Brain pericyte (primary cell): Measurements from ENCODE around the gene LDLRAD4.

Experiments used
- DNase-seq: peaks from one replicate; pipeline ENCODE4 v3.0.0-alpha.2; 2012; ENCODE audit warnings: low read depth, low spot score

LDLRAD4 gene

DNA sequence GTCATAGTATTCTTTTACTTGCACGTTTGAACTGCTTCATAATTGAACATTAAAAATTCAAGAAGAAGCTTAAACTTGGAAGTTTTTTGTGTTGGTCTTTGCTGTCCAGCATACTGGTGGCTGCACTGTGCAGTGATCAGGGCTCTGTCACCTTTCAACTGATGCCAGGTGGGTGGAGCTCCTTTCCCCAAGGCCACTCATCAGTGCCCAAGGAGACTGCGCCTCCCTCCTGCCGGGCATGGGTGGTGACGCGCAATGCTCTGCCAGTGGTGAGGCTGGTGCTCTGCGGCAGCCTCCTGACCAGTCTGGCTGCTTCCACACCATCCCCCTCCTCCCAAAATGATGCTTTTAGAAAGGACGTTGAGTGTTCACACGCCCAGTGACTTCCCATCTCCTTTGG, 16.0 kb upstream of the LDLRAD4 start:
- no peak for DNase-seq

DNA sequence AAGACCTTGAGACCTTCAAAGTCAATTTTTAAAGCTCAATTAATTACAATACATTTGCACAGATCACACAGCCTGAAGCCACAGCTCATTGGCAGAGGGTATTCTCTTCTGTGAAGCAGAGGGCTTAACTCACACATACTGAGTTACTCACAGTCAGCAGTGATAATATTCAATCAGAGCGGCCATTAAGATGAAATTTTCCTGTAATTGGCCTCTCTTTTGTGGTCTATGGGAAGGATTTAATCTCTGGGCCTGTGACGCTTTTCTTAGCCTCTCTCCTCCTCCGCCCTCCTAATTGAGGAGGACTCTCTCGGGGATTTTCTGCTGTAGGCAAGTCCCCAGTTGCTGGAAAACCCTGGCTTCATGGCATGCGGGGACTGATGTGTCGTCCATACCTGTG, 12.3 kb upstream of the LDLRAD4 start:
- DNase-seq = no peak

DNA sequence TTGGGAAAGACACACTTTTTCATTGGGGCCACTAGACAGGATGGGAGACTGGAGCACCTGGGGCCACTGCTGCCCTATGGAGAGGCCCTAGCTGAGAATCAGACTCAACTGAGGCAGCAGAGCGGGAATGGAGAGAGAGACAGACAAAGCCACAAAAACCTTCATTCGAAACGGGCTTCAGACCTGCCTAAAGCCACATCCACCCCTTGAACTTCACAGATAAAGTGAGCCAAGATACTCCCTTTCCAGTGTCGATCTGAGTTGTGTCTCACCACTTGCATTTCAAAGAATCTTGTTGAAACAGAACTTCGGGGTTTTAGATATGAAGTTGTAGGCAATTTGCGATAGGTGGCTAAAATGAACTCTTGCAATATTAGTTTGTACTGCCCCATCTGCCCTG, 11.3 kb upstream of the LDLRAD4 start:
- no peak for DNase-seq

DNA sequence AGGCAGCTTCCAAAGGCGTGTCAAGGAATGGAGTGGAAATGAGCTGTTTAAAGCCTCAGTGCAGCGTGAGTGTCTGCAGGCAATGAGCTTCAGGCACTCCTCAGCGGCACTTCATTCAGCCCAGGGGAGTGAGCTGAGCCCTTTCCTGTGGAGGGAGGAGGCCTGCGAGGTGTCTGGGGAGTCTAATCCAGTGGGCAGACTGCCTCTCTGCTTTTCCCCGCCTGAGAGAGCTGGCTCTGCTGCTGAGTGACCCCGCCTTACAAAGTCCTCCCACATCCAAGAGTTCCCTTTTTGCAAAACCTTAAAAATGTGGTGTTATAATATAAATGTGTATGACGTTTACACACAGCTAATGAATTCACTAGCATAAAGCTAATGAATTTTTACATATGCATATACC, 7.0 kb upstream of the LDLRAD4 start:
- DNase-seq = no peak

DNA sequence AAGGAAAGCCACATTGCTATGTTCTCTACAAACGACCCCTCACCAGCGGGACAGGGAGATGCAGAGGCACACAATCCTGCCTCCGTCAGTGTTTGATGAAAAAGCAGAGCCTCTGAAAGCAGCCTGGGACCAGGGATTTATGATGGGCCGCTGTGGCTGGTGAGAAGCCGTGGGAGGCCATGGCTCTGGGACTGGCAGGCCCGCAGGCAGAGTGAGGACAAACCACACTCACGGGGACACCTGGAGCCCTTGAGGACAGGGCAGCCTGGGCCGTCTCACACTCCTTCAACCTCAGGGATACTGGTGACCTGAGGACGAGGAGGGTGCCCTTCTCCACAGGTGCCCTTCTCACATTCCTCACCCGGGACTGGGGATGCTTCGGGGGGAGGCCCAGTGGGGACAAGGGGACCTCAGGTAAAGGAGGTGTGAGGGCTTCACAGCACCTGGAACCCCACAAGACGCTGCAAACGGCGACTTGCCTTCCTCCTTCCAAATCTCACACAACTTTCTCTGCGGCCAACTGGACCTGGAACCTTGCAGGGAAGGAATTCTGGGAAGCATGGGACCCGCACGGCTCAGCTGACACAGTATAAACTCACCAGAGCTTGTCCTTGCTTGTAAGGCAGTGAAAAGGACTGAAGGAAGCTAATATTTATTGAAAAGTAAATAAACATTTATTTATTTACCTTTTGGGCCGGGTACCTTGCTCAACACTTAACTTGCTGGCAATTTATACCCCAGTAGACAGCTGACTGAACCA, 5.3 kb upstream of the LDLRAD4 start:
- no peak for DNase-seq

DNA sequence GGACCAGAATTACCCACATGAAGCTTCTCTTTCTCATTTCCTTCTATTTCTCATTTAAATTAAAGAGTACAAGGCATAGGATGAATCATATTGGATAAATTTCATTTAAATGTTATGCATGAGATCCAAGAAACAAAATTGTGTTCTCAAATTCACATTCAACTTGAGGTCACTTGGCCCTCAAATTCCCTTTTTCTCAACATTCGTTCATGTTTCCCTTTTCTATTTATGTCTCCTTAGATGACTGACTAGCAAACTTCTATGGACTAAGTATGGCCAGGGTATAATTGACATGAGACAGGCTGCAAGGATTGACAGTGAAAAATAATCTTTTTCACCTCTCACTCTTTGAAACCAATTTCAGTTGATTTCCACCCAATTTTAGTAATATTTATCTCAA, 4.0 kb upstream of the LDLRAD4 start:
- no peak for DNase-seq

DNA sequence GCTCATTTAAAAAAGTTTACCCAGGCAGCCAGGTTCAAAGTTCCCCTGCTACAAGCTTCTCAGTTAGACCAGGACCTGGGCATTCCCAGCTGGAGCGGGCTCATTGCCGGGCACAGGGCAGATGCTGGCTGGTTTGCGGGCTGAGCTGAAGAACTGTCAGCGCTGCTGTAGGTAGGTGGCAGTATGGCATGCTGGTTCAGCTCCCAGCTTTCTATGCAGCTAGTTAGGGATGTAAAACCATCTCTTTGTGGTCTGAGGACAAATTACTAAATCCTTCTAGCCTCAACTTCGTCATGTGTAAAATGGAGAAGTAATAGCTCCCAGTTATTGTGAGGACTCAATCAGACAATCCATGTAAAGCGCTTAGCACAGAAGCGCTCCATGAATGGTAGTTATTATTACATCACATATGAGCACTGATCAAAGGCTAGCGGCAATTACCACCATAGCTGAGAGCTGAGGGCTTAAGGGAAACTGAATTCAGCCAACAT, 2.4 kb upstream of the LDLRAD4 start:
- no peak for DNase-seq

DNA sequence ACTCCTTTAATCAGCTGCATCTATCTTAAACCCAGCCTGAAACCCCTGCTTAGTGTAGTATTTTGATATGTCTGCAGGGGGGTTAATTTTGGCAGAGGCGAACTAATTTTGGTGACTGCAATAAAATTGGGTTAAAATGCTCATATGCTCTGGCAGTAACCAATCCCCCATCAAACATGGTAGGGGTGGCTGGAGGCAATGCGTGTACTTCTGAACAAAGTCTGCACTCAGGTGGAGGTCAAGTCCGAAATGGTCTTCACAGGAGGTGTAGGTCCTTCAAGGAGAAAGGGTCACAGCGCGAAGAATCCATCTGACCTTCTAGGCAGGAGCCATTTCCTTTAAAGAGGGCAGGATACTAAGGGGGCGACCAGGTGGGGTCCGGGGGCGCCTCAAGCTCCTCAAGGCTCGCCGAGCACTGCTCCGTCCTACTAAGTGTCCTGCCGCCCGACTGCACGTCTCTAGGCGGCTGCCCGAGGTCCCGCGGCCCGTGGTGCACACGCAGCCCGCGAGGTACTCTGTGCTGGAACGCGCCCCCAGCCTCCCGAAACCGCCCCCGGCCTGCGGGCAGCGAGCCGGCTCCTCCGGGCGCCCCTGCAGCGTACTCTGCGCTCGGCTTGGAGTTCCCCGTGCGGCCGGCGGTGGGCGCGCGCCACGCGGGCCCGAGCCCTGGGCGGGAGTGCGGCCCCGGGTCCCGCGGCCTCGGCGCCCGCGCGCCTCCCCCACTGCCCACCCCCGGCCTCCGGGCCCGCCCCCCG, 1.7 kb upstream of the LDLRAD4 start:
- DNase-seq = no peak

DNA sequence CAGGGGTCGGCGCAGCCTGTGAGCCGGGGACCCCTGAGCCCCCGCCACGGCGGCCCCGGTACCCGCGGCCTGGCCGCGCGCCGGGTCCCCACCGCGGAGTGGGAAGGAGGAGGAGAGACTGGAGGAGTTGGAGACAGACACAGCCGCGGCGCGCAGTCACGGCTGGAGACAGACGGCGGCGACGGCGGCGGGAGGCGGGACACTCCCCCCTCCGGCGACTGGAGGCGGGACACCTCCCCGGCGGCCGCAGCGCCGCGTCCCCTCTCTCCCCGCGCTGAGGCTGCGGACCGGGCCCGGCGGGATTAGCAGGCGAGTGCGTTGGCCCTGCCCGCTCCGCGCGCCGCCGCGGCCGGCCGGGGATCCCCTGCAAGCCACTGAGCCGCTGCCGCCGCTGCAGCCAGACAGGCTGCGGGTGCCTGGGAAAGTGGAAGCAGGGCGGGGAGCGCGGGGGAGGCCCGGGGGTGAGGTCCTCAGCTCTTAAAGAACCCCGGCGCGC, 1.0 kb upstream of the LDLRAD4 start:
- DNase-seq = no peak

DNA sequence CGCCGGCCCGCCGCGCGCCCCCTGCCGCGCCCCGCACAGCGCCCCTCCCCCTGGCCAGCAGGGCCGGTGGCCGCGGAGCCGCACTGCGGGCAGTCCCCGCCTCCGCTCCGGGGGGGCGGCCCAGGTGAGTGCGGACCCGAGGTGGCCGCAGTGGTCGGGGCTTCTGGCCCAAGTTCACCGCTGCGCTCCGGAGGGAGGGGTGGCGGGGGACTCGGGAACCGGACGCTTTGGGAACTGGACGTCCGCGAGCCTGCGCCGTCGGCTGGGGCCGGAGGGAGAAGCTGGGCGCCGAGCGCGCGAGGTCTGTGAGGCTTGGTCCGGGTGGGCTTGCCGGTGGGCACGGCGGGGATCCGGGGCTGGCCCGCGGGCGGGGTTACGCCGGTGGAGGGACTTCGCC, 591 bp upstream of the LDLRAD4 start:
- no peak for DNase-seq

DNA sequence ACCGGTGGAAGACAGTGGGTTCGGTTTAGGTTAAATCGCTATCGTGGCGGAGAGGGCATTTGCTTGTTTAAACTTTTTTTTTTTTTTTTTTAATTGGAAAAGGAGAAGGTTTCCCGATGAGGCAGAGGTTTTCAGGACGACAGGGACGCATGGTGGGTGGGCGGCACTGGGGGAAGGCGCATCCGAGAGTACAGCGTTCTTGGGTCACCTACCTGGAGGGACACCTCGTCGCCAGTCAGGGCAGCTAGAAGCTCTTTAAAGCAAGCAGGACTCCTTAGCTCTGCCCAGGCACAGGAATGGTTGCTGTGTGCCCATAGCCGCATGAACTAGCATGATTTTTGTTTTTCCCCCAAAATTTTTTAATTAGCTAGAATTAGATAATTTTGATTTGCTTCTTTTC, 437 bp downstream of the LDLRAD4 start:
- no peak for DNase-seq

DNA sequence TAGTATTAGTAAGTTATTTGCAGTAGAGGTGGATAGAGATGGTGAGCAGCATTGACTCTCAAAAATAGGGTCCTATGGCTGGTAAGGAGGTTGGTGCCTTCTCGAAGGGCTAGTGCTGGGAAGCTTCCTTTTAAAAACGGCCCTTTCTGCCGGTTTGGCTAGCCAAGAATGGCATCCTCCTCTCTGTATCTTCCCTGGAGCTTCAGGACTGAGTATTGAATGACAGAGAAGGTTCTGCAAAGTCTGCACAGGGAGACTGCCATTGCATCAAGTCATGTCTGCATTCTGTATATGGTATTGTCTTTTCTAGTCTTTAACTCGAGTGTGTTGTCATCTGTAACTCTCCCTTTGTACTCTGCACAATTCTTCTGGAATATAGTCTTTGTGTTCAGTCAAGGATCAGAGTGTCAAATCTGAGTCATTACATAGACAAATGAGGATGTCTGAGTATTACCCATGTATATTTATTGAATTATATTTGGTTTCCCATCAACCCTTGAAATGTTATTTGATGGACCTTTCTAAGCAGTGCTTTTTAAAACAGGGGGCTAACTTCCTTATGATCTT, 1.1 kb downstream of the LDLRAD4 start:
- no peak for DNase-seq

DNA sequence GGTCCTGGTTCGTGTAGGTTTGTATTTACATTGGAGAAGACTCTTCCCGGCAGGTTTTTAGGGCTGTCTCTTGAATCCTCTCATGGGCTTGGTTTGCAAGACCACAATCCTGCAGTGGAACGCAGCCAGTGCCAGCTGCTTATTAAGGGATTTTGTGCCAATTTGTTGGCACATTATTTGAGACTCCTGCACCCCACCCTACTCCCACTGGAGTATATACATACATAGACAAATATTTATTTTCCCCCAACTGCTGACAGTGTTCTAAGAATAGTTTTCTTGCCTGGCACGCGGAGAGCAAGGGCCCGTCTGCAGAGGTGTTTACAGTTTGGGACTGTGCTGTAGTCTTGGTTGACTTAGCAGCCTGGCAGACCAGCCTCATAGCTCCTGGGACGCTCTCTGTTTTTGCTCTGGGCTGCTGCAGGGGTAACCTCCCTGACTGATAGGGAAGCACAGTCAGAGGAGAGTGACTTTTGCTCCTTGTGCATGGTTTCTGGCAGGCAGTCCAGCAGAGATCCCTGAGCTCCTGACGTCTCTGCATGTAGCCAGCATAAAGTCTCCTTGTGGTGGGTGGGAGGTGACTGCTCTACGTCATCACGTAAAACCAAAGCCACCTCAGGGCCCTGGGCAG, 1.9 kb downstream of the LDLRAD4 start:
- no peak for DNase-seq

DNA sequence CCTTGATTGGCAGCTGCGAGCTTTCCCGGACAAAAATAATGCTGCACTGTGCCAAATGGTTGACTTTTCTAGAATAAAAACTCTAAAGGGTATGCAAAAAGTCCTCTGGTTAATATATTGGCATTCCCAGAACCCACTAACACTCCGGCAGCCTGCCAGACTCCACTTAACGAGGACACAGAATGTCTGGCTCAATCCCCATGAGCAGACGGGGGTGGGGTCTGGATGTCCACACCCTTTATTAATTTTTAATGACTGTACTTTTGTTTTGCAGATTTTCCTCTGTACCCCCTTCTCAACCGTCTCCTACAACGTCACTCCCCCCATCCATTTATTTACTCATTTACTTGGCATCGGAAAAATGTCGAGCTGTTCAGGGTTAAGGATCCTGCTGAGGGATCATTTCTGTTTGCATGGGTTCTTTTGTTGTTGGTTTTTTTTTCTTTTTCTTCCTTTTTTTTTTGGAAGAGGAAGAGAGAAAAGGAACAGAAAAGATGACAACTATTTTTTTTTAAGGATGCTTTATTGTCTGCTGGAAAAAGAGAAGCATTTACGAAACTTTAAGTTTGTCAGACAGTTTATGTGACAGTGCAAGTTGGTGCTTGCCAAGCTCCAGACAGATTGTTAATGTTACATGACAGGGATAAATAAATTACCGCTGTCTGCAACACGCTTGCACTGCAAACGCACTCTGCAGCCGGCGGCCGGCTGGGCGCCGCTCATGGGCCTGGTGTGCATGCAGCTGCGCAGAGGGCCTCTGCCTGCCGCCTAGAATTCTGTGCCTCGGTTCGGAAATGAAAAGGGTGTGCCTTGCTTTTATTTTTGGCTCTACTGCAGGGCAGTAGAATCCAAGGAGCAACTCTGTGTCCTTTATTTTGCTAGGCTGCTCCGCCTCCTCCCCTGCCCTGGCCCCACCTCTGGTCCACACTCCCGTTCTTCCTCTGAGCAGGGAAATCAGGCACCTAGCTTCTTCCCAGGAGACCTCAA, 3.6 kb downstream of the LDLRAD4 start:
- no peak for DNase-seq

DNA sequence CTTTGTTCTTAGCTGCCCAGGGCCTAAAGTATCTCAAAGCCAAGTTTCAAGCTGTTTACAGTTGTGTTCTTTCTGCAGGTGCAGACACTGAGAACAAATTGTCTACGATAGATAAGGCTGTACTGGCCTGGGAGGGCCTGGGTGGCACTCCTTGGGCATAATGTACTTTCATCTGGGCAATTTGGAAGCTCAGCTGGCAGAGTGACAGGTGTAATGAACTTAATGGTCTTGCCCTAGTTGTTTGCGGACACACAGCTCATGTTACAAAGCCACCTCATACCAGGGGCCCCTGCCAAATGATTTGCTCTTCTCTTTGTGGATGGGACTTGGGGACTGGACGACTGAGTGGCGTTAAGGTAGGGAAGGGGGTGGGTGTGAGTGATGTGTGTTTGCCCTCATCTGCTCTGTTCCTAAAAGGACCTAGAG, 4.3 kb downstream of the LDLRAD4 start:
- no peak for DNase-seq

DNA sequence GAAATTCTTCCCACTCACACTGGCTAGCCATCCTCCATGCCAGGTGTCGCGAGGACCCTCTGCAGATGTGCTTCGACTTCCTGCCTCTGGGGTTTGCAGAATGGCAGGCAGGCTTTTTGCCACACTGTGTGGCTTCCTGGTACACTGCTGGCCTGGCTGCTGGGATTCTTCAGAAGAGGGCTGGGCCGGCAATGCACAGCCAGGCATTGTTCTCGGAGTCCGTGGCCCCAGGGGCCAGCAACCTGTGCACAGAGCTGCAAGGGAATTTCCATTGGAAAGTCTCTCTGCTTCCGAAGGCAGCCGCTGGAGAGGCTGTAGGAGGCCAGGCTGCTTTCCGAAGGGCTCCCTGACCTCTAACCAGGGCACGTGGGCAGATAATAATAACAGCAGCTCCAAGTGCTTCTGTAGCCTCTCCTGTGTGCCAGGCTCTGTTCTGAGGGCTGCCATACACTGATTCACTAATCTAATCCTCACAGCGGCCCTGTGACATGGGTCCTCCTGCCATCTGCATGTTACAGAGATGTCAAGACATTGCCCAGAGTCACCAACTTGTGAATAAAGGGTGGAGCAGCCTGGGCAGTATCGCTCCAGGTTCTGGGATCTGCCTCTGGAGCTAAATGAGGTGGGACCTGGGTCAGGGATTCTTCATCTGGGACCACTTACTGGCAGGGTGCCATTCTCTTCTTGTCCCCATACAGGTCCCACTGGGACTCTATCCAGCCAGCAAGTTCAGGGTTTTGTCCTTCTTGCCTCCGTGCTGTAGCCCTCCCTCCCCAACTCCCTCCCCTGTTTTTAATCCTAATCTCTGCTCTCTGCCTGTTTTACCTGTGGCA, 5.0 kb downstream of the LDLRAD4 start:
- DNase-seq = no peak

DNA sequence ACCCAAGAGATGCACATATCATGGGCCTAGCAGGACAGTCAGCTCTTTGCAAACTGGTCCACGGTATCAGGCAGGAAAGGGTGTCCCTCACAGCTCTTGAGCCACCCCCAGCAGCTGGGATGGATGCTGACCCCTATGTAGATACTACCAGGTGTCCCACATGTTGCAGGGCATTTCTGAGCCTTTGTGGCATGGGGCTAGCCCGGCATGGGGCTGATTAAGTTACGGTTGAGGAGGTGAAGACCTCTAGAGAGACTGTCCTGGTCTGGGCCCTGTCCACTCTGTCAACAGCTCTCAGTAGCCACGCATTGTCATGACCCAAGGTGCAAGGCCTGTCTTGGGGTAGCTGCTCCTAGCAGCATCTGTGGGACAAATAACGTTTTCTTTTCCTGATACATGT, 6.7 kb downstream of the LDLRAD4 start:
- DNase-seq = no peak

DNA sequence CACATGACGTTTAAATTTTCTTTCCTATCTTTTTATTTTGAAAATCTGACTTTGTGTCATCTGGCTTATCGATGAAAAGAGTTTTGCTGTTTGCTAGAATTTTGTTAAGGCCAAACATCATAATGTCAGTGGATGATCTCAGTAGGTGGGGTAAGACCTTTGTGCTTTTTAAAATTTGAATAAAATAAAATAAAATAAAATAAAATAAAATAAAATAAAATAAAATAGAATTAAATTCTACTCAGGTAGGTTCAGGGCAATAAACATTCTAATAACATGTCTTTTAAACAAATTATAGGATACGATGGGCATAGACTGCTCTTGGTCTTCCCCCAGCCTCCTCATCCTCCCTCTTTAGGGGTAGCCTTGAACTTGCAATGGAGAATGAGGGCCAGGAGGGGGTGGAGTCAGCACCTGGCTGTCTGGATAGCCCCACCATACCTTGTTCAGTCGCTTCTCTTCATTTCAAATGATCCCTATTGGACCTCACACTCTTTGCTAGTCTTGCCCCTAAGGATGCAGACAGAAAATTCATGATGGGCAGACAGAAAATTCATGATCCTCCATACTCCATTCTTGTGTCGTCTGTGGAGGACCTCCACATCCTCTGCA, 8.1 kb downstream of the LDLRAD4 start:
- DNase-seq = no peak

DNA sequence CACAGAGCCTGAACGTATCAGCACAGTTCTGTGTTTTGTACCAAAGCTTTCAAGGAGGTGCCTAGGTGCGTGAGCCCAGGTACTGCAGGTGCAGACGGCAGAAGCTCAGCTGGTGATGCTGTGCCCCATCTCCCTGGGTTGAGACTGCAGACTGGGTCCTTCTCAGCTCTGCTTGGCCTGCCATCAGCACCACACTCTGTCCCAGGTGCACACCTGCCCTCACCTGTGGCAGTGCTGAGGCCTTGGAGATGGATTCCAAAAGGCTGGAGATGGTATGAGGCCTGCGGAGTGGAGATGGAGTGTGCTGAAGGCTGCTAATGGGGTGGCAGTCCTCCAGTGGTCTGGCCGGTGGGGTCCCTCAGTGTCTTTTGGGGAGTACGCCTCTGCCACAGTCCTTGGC, 9.3 kb downstream of the LDLRAD4 start:
- no peak for DNase-seq
